ENCODE measurements around the gene TWNK. TPM values are rescaled to one million over a fixed set of nuclear protein-coding genes. Genes with fewer than 3 reads are reported as not detected.

The TWNK gene
- total RNA-seq, 4 donors from 2014 or later, result 5.0 to 13.9 (median 6.5) TPM

DNA sequence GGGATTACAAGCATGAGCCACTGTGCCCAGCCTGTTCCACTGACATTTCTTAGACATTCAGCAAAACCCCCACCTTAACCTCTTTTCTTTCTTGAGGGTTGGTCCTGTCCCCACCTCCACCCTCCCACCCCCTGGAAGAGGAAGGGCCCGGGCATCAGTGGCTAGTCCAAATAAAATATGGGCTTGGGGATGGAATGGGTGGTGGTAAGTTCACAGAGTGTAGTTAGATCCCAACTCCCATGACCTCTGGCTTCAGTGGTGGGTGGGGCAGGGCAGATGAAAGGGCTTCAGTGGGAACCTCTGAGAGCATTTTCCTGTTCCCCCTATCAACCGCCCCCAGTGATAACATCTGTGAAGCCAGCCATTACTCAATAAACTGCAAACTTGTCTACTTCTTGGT lies 53.5 kb downstream of the TWNK start:
- Histone ChIP-seq H3K9me3 (no peaks in the 10 kb centered on the region), H3K4me1 (peaks cover 10 to 27% (median 15%) of the 10 kb centered on the region in 3 donors), H3K4me3 (no peak overlapping the region), H3K27me3 (peaks cover 0 to 6% (median 0%) of the 10 kb centered on the region in 4 donors), H3K27ac (no peak overlapping the region), H3K36me3 (peaks cover 6 to 46% (median 29%) of the 10 kb centered on the region in 3 donors)
- WGBS, 2 donors, result 17 to 50% methylated on average over 1 of the region's 2 CpGs
- TF ChIP-seq POLR2A (IDR thresholded peaks at IDR 0.05), result no peak
- TF ChIP-seq, protein P1, sequence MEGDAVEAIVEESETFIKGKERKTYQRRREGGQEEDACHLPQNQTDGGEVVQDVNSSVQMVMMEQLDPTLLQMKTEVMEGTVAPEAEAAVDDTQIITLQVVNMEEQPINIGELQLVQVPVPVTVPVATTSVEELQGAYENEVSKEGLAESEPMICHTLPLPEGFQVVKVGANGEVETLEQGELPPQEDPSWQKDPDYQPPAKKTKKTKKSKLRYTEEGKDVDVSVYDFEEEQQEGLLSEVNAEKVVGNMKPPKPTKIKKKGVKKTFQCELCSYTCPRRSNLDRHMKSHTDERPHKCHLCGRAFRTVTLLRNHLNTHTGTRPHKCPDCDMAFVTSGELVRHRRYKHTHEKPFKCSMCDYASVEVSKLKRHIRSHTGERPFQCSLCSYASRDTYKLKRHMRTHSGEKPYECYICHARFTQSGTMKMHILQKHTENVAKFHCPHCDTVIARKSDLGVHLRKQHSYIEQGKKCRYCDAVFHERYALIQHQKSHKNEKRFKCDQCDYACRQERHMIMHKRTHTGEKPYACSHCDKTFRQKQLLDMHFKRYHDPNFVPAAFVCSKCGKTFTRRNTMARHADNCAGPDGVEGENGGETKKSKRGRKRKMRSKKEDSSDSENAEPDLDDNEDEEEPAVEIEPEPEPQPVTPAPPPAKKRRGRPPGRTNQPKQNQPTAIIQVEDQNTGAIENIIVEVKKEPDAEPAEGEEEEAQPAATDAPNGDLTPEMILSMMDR (IDR thresholded peaks at IDR 0.05), result no peak
- DNase-seq, result no peak
- intact Hi-C loops (cut with DNase I), result no loop called here

DNA sequence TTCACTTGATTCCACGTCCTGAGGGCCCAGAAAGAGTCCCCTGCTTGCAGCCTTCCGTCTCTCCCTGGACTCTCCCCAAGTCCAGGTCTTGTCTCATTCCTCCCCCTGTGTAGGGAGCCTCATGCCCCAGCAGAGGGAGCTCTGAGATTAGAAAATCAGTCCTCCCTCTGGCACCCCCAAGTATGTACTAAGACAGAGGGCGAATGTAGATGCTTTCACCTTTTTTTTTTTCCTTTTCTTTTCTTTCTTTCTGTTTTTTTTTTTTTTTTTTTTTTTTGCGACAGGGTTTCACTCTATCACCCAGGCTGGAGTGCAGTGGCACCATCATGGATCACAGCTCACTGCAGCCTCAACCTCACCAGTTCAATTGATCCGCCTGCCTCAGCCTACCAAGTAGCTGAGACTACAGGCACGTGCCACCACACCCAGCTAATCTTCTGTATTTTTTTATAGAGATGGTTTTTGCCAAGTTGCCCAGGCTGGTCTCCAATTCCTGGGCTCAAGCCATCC lies 54.0 kb downstream of the TWNK start:
- Histone ChIP-seq H3K4me1 (peaks cover 10 to 27% (median 15%) of the 10 kb centered on the region in 3 donors), H3K4me3 (no peak overlapping the region), H3K9me3 (no peaks in the 10 kb centered on the region), H3K27ac (peak overlapping the region in 2 of 4 donors; percentile 87 to 89), H3K27me3 (peaks cover 0 to 10% (median 0%) of the 10 kb centered on the region in 4 donors), H3K36me3 (peaks cover 3 to 41% (median 24%) of the 10 kb centered on the region in 3 donors)
- TF ChIP-seq, protein P1 (IDR thresholded peaks at IDR 0.05), result peak; percentile 55 to 85 (median 80)
- no peak for TF ChIP-seq POLR2A (IDR thresholded peaks at IDR 0.05)
- 4 to 21% methylated on average over 3 to 5 of the region's 6 CpGs for WGBS, 2 donors
- no peak for DNase-seq
- intact Hi-C loops (cut with DNase I), result no loop called here

DNA sequence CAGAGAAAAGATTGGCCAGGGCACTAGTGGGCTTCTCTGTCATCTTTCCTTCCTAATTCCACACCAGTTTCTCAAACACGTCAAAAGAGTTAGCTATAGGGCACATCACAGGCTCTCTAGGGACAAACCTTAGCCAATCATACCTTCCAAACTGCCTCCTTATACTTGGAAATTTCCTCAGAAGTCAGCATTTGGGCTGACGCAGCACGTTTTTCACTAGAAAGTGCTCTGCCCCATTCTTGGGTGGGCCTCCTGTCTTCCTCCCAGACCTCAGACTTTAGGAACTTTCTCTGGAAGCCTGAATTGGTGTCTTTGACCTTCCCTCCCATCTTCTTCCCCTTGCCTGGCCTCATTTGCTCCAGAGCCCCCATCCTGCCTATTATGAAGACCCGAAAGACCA lies 54.8 kb downstream of the TWNK start:
- TF ChIP-seq POLR2A (IDR thresholded peaks at IDR 0.05), result no peak
- H3K4me3 ChIP-seq, result peak overlapping the region; percentile 35 to 61 (median 55)
- peak overlapping the region; percentile 84 to 93 (median 88) for H3K27ac ChIP-seq
- intact Hi-C loops (cut with DNase I), result no loop called here
- no peak for DNase-seq
- peaks cover 10 to 31% (median 15%) of the 10 kb centered on the region in 3 donors for H3K4me1 ChIP-seq
- H3K9me3 ChIP-seq, result no peaks in the 10 kb centered on the region
- peaks cover 0 to 33% (median 17%) of the 10 kb centered on the region in 3 donors for H3K36me3 ChIP-seq
- WGBS, 2 donors, result 50 to 52% methylated on average over 4 of the region's 4 CpGs
- peaks cover 0 to 18% (median under 1%) of the 10 kb centered on the region in 4 donors for H3K27me3 ChIP-seq

DNA sequence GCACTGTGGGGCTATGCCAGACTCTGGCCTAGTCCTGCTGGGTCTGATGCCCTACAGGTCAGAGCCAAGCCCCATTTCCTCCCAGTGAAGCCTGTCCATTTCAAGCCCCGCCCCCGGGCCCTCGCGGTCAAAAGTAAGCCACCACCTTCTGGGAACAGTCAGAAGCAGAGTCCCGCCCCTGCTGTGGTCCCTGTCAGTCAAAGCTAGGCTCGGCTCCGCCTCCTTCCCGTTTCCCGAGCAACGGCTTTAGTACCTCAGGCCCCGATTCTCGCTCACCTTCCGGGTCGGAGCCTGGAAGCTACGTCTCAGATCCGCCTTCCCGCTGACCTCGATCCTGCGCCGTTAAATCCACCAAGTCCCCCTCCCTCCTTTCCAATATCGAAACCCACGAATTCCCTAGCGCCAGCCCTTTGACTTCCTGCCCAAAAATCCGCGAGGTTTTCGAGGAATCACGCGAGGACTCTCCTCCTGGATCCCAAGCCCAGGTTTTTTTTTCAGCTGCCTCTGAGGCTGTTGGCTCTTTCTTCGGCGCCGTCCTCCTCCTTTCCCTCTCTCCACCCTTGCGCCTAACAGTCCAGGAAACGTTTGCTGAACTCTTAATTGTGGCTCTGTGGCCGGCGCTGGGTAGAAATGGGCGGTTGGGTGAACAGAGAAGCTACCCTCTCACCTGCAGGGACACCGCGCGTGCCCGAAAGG lies 55.5 kb downstream of the TWNK start:
- TF ChIP-seq, protein P1 (IDR thresholded peaks at IDR 0.05), result peak in 1 of 6 experiments; percentile 5
- no peak for TF ChIP-seq POLR2A (IDR thresholded peaks at IDR 0.05)
- intact Hi-C loops (cut with DNase I), result no loop called here
- WGBS, 2 donors, result 1 to 3% methylated on average over 34 to 36 of the region's 40 CpGs

DNA sequence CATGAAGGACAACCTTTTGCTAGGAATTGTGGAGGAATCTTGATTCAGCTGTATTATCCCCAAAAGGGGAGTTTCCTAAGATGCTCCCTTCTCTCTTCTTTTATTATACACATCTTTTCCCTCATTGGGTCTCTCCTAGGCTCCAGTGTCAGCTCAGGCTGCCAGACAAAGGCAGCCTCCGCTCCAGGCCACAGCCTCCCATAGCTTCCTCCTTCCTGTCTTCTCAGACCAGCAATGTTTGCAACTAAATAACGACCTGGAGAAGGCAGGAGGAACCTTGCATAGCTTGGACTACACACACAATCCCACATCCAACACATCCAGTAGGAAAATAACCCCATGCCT lies 56.0 kb downstream of the TWNK start:
- H3K4me1 ChIP-seq, result peaks cover 10 to 43% (median 19%) of the 10 kb centered on the region in 3 donors
- 13 to 23% methylated on average over 2 of the region's 2 CpGs for WGBS, 2 donors
- no peaks in the 10 kb centered on the region for H3K9me3 ChIP-seq
- TF ChIP-seq, protein P1 (IDR thresholded peaks at IDR 0.05), result no peak
- TF ChIP-seq POLR2A (IDR thresholded peaks at IDR 0.05), result no peak
- H3K4me3 ChIP-seq, result peak overlapping the region; percentile 35 to 61 (median 55)
- peaks cover 0 to 21% (median 5%) of the 10 kb centered on the region in 3 donors for H3K36me3 ChIP-seq
- no peak for DNase-seq
- peak overlapping the region; percentile 84 to 93 (median 88) for H3K27ac ChIP-seq
- H3K27me3 ChIP-seq, result peaks cover 0 to 31% (median 11%) of the 10 kb centered on the region in 4 donors
- intact Hi-C loops (cut with DNase I), result no loop called here

More for the DNA sequence above, 55.5 kb downstream of the TWNK start:
- Histone ChIP-seq H3K4me3 (peak overlapping the region; percentile 35 to 61 (median 55)), H3K9me3 (no peaks in the 10 kb centered on the region), H3K27ac (peak overlapping the region; percentile 84 to 93 (median 88)), H3K36me3 (peaks cover 0 to 26% (median 10%) of the 10 kb centered on the region in 3 donors), H3K4me1 (peaks cover 10 to 38% (median 15%) of the 10 kb centered on the region in 3 donors), H3K27me3 (peaks cover 0 to 25% (median 6%) of the 10 kb centered on the region in 4 donors)
- DNase-seq, result peak; percentile 80

Small RNA genes within 50 kb of the gene (small RNA-seq; reads per million reads assigned to genes)
- 0 reads per million in 4 donors for gene MIR608

Other genes starting within 250 kb of the TWNK start
- gene PAX2, start 242.0 kb upstream of the TWNK start, total RNA-seq, result not detected
- gene SLF2, start 74.6 kb upstream of the TWNK start, total RNA-seq, result 10 to 100 TPM; 12.1 to 24.8 (median 13.5) TPM
- gene SEMA4G, start 18.0 kb upstream of the TWNK start, total RNA-seq, result 1 to 10 TPM in 3 of 4 donors, under 1 TPM in 1; 0.44 to 4.1 (median 1.3) TPM
- gene MRPL43, start within 50 bp of the TWNK start, total RNA-seq, result 10 to 100 TPM; 52.7 to 71.9 (median 60.7) TPM
- 10 to 100 TPM; 26.7 to 55.2 (median 41.4) TPM for gene LZTS2, start 12.3 kb downstream of the TWNK start, total RNA-seq
- under 1 TPM in 3 of 4 donors, not detected in 1; 0.19 to 0.29 (median 0.26) TPM for gene PDZD7, start 43.6 kb downstream of the TWNK start, total RNA-seq
- gene SFXN3, start 43.7 kb downstream of the TWNK start, total RNA-seq, result 10 to 100 TPM in 2 of 4 donors, 1 to 10 TPM in 2; 3.9 to 30.7 (median 9.4) TPM
- gene KAZALD1, start 74.4 kb downstream of the TWNK start, total RNA-seq, result 1 to 10 TPM in 2 of 4 donors, under 1 TPM in 1, not detected in 1; 0.47 to 1.4 (median 1.1) TPM
- not detected for gene TLX1, start 143.8 kb downstream of the TWNK start, total RNA-seq
- gene LBX1, start 241.9 kb downstream of the TWNK start, total RNA-seq, result not detected